Astrocyte (in vitro differentiated cells and primary cell): Measurements from ENCODE around the gene ALK. TPM values are rescaled to one million over a fixed set of nuclear protein-coding genes. Genes with fewer than 3 reads are reported as not detected.

Experiments
- DNase-seq: peaks from one replicate; pipeline ENCODE4 v3.0.0-alpha.2; 2010; ENCODE audit warnings: low read depth
- FAIRE-seq: peaks from 2 replicates; lab custom pipeline; 2011; peaks lifted over from hg19 to GRCh38; lab: Jason Lieb, UNC
- H2AFZ ChIP-seq: 2 replicates; pipeline ENCODE4 v1.6.0; 2012; ENCODE audit warnings: low read depth, low read length, inconsistent platforms
- H3K27ac ChIP-seq: 2 replicates; pipeline ENCODE4 v1.5.1; 2011; ENCODE audit warnings: low read depth, low read length, inconsistent platforms
- H3K27me3 ChIP-seq: 2 replicates; pipeline ENCODE4 v1.6.0; 2011; ENCODE audit warnings: low read length, inconsistent platforms; ENCODE audit not compliant: insufficient read depth
- H3K36me3 ChIP-seq: 2 replicates; pipeline ENCODE4 v1.5.1; 2011; ENCODE audit warnings: low read length, inconsistent platforms; ENCODE audit not compliant: insufficient read depth
- H3K4me1 ChIP-seq: 2 replicates; pipeline ENCODE4 v1.5.1; 2011; ENCODE audit warnings: low read length, inconsistent platforms; ENCODE audit not compliant: insufficient read depth
- H3K4me2 ChIP-seq: 2 replicates; pipeline ENCODE4 v1.6.0; 2012; ENCODE audit warnings: low read length, inconsistent platforms
- H3K4me3 ChIP-seq: 2 replicates; pipeline ENCODE4 v1.5.1; 2011; ENCODE audit warnings: low read depth, mild to moderate bottlenecking, low read length, inconsistent platforms; ENCODE audit not compliant: insufficient read depth
- H3K79me2 ChIP-seq: 2 replicates; pipeline ENCODE4 v1.6.0; 2012; ENCODE audit warnings: mild to moderate bottlenecking, low read length, inconsistent platforms; ENCODE audit not compliant: insufficient read depth
- H3K9ac ChIP-seq: 2 replicates; pipeline ENCODE4 v1.6.0; 2012; ENCODE audit warnings: mild to moderate bottlenecking, low read length, inconsistent platforms
- H3K9me3 ChIP-seq: 2 replicates; pipeline ENCODE4 v1.5.1; 2012; ENCODE audit warnings: low read depth, mild to moderate bottlenecking, low read length, inconsistent platforms; ENCODE audit not compliant: insufficient read depth
- H4K20me1 ChIP-seq: 2 replicates; pipeline ENCODE4 v1.6.0; 2012; ENCODE audit warnings: low read length, inconsistent platforms; ENCODE audit not compliant: insufficient read depth
- H3K27ac Mint-ChIP-seq: one replicate; pipeline ENCODE4 v1.8.0; 2021; ENCODE audit warnings: mild to moderate bottlenecking, mixed read lengths; ENCODE audit not compliant: unreplicated experiment
- H3K27me3 Mint-ChIP-seq: one replicate; pipeline ENCODE4 v1.8.0; 2021; ENCODE audit warnings: low read depth, mixed read lengths; ENCODE audit not compliant: unreplicated experiment
- H3K36me3 Mint-ChIP-seq: one replicate; pipeline ENCODE4 v1.8.0; 2021; ENCODE audit warnings: low read depth, mixed read lengths; ENCODE audit not compliant: unreplicated experiment
- H3K4me1 Mint-ChIP-seq: one replicate; pipeline ENCODE4 v1.8.0; 2021; ENCODE audit warnings: low read depth, mixed read lengths; ENCODE audit not compliant: unreplicated experiment
- H3K4me3 Mint-ChIP-seq: one replicate; pipeline ENCODE4 v1.8.0; 2021; ENCODE audit warnings: mild to moderate bottlenecking, moderate library complexity, mixed read lengths; ENCODE audit not compliant: unreplicated experiment
- H3K9me3 Mint-ChIP-seq: one replicate; pipeline ENCODE4 v1.8.0; 2021; ENCODE audit warnings: mild to moderate bottlenecking, mixed read lengths; ENCODE audit not compliant: unreplicated experiment
- CTCF ChIP-seq: IDR thresholded peaks from 2 replicates; pipeline ENCODE4 v1.5.1; 2011; ENCODE audit warnings: low read depth, mild to moderate bottlenecking, inconsistent platforms, low read length, moderate library complexity; ENCODE audit not compliant: insufficient read depth
- EZH2 ChIP-seq: IDR thresholded peaks from 2 replicates; pipeline ENCODE4 v1.6.1; 2012; ENCODE audit warnings: mild to moderate bottlenecking, low read length, inconsistent platforms; ENCODE audit not compliant: insufficient read depth
- total RNA-seq: library from RNA; stranded (reverse); gene quantifications from 2 replicates; pipeline ENCODE4 v1.2.1, GENCODE V29; 2021

Gene ALK
- total RNA-seq, 1 donor from 2014 or later, result 0.16 TPM

- Histone ChIP-seq H3K27me3 (peaks cover 7% of the 10 kb centered on the region), H3K36me3 (no peaks in the 10 kb centered on the region), H3K9ac (no peak overlapping the region), H3K9me3 (no peaks in the 10 kb centered on the region), H3K27ac (no peak overlapping the region), H3K4me2 (no peak overlapping the region), H3K4me1 (no peaks in the 10 kb centered on the region), H4K20me1 (no peaks in the 10 kb centered on the region), H3K79me2 (no peaks in the 10 kb centered on the region), H2AFZ (no peak overlapping the region), H3K4me3 (no peak overlapping the region)
- TF ChIP-seq CTCF, result no peak
- TF ChIP-seq EZH2, result no peak
- Mint-ChIP-seq H3K4me3 (no peak overlapping the region), H3K27me3 (peaks cover 41% of the 10 kb centered on the region), H3K4me1 (no peaks in the 10 kb centered on the region), H3K9me3 (no peaks in the 10 kb centered on the region), H3K36me3 (no peaks in the 10 kb centered on the region), H3K27ac (no peak overlapping the region)
- DNase-seq, result no peak
- FAIRE-seq, result no peak
Observed at GRCh38 chr2:29343830-29344229, 577.6 kb downstream of the ALK start.

- H3K36me3 Mint-ChIP-seq, result no peaks in the 10 kb centered on the region
- Histone ChIP-seq H3K36me3 (no peaks in the 10 kb centered on the region), H3K4me2 (no peak overlapping the region), H2AFZ (no peak overlapping the region), H3K27ac (no peak overlapping the region), H3K79me2 (no peaks in the 10 kb centered on the region), H3K4me1 (no peaks in the 10 kb centered on the region), H3K27me3 (no peaks in the 10 kb centered on the region), H3K9ac (no peak overlapping the region), H3K4me3 (no peak overlapping the region), H4K20me1 (no peaks in the 10 kb centered on the region), H3K9me3 (no peaks in the 10 kb centered on the region)
- H3K4me3 Mint-ChIP-seq, result no peak overlapping the region
- no peak for FAIRE-seq
- DNase-seq, result no peak
- TF ChIP-seq CTCF (no peak), EZH2 (no peak)
- no peaks in the 10 kb centered on the region for H3K9me3 Mint-ChIP-seq
- H3K4me1 Mint-ChIP-seq, result peaks cover 3% of the 10 kb centered on the region
- H3K27ac Mint-ChIP-seq, result no peak overlapping the region
- peaks cover 29% of the 10 kb centered on the region for H3K27me3 Mint-ChIP-seq
Observed at GRCh38 chr2:29336341-29337241, 584.8 kb downstream of the ALK start.

- H3K4me3 Mint-ChIP-seq, result no peak overlapping the region
- H3K9me3 Mint-ChIP-seq, result peaks cover 2% of the 10 kb centered on the region
- Histone ChIP-seq H3K4me3 (no peak overlapping the region), H3K27ac (no peak overlapping the region), H3K36me3 (no peaks in the 10 kb centered on the region), H3K27me3 (no peaks in the 10 kb centered on the region), H3K9ac (no peak overlapping the region), H2AFZ (no peak overlapping the region), H3K79me2 (no peaks in the 10 kb centered on the region), H3K4me1 (no peaks in the 10 kb centered on the region), H3K4me2 (no peak overlapping the region), H3K9me3 (no peaks in the 10 kb centered on the region), H4K20me1 (no peaks in the 10 kb centered on the region)
- H3K27ac Mint-ChIP-seq, result no peak overlapping the region
- DNase-seq, result no peak
- peaks cover 3% of the 10 kb centered on the region for H3K4me1 Mint-ChIP-seq
- peaks cover 33% of the 10 kb centered on the region for H3K27me3 Mint-ChIP-seq
- TF ChIP-seq EZH2 (no peak), CTCF (no peak)
- no peaks in the 10 kb centered on the region for H3K36me3 Mint-ChIP-seq
- no peak for FAIRE-seq
Observed at GRCh38 chr2:29335396-29335795, 586.0 kb downstream of the ALK start.
